Panc1 (cell line): ENCODE results near the gene EPHB1. TPM values are rescaled to one million over a fixed set of nuclear protein-coding genes. Genes with fewer than 3 reads are reported as not detected.

Experiments
- ATAC-seq: fragments of 200-7000 bp; cut with Tn5 transposase; 2 replicates; pipeline ENCODE4 v1.9.1; 2020; ENCODE audit warnings: mild to moderate bottlenecking, moderate library complexity
- BruUV-seq: library from RNA; stranded (reverse); fragments of 400-500 nt; replicated peaks from 2 replicates; lab custom pipeline; 2021; lab: Mats Ljungman, UMichigan
- CTCF ChIA-PET: fragments of 300-600 bp; sonication (Branson Sonifier 250); formaldehyde crosslinking; loops from one replicate; lab custom pipeline; 2022; ENCODE audit warnings: antibody characterized with exemption; lab: Charles Lee
- POLR2A ChIA-PET: fragments of 300-600 bp; sonication (Branson Sonifier 250); formaldehyde crosslinking; loops from one replicate; lab custom pipeline; 2022; ENCODE audit warnings: antibody characterized with exemption; lab: Charles Lee
- DNase-seq: peaks from one replicate; pipeline ENCODE4 v3.0.0-alpha.2; 2010; ENCODE audit warnings: low read depth, low spot score
- H3K27ac ChIP-seq: 2 replicates; pipeline ENCODE4 v1.5.1; 2011; ENCODE audit warnings: mild to moderate bottlenecking, low read length, inconsistent platforms
- H3K27me3 ChIP-seq: fragments of 200-500 bp; sonication (Bioruptor generic); 2 replicates; pipeline ENCODE4 v1.6.0; 2014; ENCODE audit warnings: low read length, inconsistent platforms; ENCODE audit not compliant: control insufficient read depth, insufficient read depth
- H3K36me3 ChIP-seq: fragments of 200-500 bp; sonication (Bioruptor generic); 2 replicates; pipeline ENCODE4 v1.5.1; 2014; ENCODE audit warnings: inconsistent platforms, mild to moderate bottlenecking, low read length, moderate library complexity; ENCODE audit not compliant: control insufficient read depth, insufficient read depth
- H3K4me1 ChIP-seq: 2 replicates; pipeline ENCODE4 v1.5.1; 2011; ENCODE audit warnings: inconsistent platforms, mild to moderate bottlenecking, low read length, moderate library complexity; ENCODE audit not compliant: control insufficient read depth, insufficient read depth
- H3K4me3 ChIP-seq, 2 experiments: 2 replicates each; pipeline ENCODE4 v1.5.1; 2011 to 2012; ENCODE audit warnings: low read depth in 2 of 2, low read length in 2 of 2, mild to moderate bottlenecking in 2 of 2, inconsistent platforms in 1 of 2, moderate library complexity in 1 of 2
- H3K9me3 ChIP-seq: fragments of 200-500 bp; sonication (Bioruptor generic); 2 replicates; pipeline ENCODE4 v1.5.1; 2014; ENCODE audit warnings: low read depth, mild to moderate bottlenecking, inconsistent platforms, low read length, moderate library complexity; ENCODE audit not compliant: control insufficient read depth, insufficient read depth
- POLR2AphosphoS5 ChIP-seq: IDR thresholded peaks from 2 replicates; pipeline ENCODE4 v1.6.1; 2012; ENCODE audit warnings: mild to moderate bottlenecking, low read depth, low read length, moderate library complexity
- SIN3A ChIP-seq: IDR thresholded peaks from 2 replicates; pipeline ENCODE4 v1.6.1; 2012; ENCODE audit warnings: low read depth, mild to moderate bottlenecking, low read length, moderate library complexity, borderline replicate concordance; ENCODE audit not compliant: insufficient read depth
- TCF7L2 ChIP-seq: IDR thresholded peaks from 2 replicates; pipeline ENCODE4 v1.6.1; 2011; ENCODE audit warnings: mild to moderate bottlenecking, low read depth, low read length, inconsistent platforms
- in situ Hi-C: cut with HindIII; loops from 2 replicates; pipeline ENCODE4 v1.10.0; 2016; ENCODE audit warnings: low sequenced_read_pairs, low pct_unique_long_range_greater_than_20kb
- intact Hi-C: fragments of 100-400 bp; cut with micrococcal nuclease; formaldehyde crosslinking; loops from one replicate; pipeline ENCODE4 v1.10.0; 2022; ENCODE audit not compliant: unreplicated experiment
- total RNA-seq: library from RNA; stranded (reverse); gene quantifications from one replicate; pipeline ENCODE4 v1.2.1, GENCODE V29; 2021; ENCODE audit not compliant: unreplicated experiment
- TF ChIP-seq, protein P1 (sequence below): fragments of 450-650 bp; IDR thresholded peaks from 2 replicates; pipeline ENCODE4 v1.5.1; 2017; ENCODE audit warnings: mild to moderate bottlenecking
- TF ChIP-seq, protein P2 (sequence below), 2 experiments: IDR thresholded peaks; 2 replicates each; pipeline ENCODE4 v1.6.1; 2011 to 2012; ENCODE audit warnings: low read depth in 2 of 2, control low read depth in 1 of 2, low read length in 1 of 2, mild to moderate bottlenecking in 1 of 2, moderate library complexity in 1 of 2; ENCODE audit not compliant: insufficient read depth in 1 of 2

The EPHB1 gene
- total RNA-seq, 1 experiment from 2014 or later = 0.46 TPM

DNA sequence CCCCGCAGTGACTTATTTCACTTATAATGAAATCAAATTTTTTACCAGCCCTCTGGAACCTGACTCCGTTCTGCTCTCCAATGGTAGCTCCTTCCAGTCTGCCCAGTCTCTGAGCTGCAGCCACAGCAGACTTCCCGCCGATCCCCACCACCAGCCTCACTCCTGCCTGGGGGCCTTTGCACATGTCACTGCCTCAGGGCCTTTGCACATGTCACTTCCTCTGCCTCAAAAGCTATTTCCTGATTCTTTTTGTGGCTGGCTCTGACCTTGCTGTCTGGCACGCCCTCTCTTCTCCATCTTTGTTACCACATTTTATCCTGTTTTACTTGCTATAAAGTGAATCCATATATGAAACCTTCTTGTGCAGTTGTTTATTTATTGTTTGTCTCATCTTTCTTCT is 277.4 kb downstream of the EPHB1 start:
- no peaks in the 10 kb centered on the region; the same call in 1 of the 2 replicates for H3K27me3 ChIP-seq
- ATAC-seq = no peak
- TF ChIP-seq TCF7L2 (no peak), POLR2AphosphoS5 (no peak), SIN3A (no peak)
- TF ChIP-seq, protein P1, sequence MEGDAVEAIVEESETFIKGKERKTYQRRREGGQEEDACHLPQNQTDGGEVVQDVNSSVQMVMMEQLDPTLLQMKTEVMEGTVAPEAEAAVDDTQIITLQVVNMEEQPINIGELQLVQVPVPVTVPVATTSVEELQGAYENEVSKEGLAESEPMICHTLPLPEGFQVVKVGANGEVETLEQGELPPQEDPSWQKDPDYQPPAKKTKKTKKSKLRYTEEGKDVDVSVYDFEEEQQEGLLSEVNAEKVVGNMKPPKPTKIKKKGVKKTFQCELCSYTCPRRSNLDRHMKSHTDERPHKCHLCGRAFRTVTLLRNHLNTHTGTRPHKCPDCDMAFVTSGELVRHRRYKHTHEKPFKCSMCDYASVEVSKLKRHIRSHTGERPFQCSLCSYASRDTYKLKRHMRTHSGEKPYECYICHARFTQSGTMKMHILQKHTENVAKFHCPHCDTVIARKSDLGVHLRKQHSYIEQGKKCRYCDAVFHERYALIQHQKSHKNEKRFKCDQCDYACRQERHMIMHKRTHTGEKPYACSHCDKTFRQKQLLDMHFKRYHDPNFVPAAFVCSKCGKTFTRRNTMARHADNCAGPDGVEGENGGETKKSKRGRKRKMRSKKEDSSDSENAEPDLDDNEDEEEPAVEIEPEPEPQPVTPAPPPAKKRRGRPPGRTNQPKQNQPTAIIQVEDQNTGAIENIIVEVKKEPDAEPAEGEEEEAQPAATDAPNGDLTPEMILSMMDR = no peak
- TF ChIP-seq, protein P2, sequence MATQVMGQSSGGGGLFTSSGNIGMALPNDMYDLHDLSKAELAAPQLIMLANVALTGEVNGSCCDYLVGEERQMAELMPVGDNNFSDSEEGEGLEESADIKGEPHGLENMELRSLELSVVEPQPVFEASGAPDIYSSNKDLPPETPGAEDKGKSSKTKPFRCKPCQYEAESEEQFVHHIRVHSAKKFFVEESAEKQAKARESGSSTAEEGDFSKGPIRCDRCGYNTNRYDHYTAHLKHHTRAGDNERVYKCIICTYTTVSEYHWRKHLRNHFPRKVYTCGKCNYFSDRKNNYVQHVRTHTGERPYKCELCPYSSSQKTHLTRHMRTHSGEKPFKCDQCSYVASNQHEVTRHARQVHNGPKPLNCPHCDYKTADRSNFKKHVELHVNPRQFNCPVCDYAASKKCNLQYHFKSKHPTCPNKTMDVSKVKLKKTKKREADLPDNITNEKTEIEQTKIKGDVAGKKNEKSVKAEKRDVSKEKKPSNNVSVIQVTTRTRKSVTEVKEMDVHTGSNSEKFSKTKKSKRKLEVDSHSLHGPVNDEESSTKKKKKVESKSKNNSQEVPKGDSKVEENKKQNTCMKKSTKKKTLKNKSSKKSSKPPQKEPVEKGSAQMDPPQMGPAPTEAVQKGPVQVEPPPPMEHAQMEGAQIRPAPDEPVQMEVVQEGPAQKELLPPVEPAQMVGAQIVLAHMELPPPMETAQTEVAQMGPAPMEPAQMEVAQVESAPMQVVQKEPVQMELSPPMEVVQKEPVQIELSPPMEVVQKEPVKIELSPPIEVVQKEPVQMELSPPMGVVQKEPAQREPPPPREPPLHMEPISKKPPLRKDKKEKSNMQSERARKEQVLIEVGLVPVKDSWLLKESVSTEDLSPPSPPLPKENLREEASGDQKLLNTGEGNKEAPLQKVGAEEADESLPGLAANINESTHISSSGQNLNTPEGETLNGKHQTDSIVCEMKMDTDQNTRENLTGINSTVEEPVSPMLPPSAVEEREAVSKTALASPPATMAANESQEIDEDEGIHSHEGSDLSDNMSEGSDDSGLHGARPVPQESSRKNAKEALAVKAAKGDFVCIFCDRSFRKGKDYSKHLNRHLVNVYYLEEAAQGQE (IDR thresholded peaks at IDR 0.05; ENCODE audit: insufficient read depth in 1 of 2, low read depth in 2 of 2, low read length in 1 of 2) = no peak
- no peaks in the 10 kb centered on the region for H3K36me3 ChIP-seq
- H3K27ac ChIP-seq = no peak overlapping the region
- no peaks in the 10 kb centered on the region for H3K4me1 ChIP-seq
- H3K9me3 ChIP-seq = no peaks in the 10 kb centered on the region
- ChIA-PET POLR2A (interaction anchor here (0.7 kb wide), 1 partner anchor 257 kb away, joined by 3 read pairs; no protein-coding TSS in a partner anchor), CTCF (no interaction called here)
- in situ Hi-C loops = no loop called here
- no peak for DNase-seq
- BruUV-seq = no TSS peak
- intact Hi-C loops = no loop called here
- H3K4me3 ChIP-seq = no peak overlapping the region

DNA sequence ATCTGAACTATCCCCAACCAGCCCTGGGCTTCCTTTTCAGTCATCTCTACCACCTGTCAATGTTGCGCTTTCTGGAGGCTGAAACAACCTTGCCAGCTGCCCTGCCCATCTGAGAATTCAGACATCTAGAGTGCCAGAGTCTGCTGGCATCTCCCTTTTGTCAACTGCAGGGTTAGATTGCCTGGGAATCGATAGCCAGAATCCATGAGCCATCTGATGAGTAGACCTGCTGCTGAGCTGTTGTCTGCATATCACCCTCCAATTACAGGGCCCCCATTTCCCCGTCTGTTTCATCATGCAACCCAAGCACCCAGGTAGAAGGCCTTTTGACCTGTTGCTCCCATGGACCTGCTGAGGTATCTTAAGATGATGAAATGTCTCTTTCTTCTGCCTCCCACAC is 280.1 kb downstream of the EPHB1 start:
- ChIA-PET POLR2A (no interaction called here), CTCF (no interaction called here)
- no peaks in the 10 kb centered on the region for H3K9me3 ChIP-seq
- ATAC-seq (no peak), DNase-seq (no peak)
- intact Hi-C loops (no loop called here), in situ Hi-C loops (no loop called here)
- H3K4me3 ChIP-seq = no peak overlapping the region
- H3K4me1 ChIP-seq = no peaks in the 10 kb centered on the region
- TF ChIP-seq SIN3A = no peak
- TF ChIP-seq TCF7L2 = no peak
- TF ChIP-seq, protein P1 = no peak
- TF ChIP-seq, protein P2 (IDR thresholded peaks at IDR 0.05; ENCODE audit: insufficient read depth in 1 of 2, low read depth in 2 of 2, low read length in 1 of 2) = no peak
- no peak for TF ChIP-seq POLR2AphosphoS5
- no peaks in the 10 kb centered on the region; the same call in 1 of the 2 replicates for H3K27me3 ChIP-seq
- no peak overlapping the region for H3K27ac ChIP-seq
- H3K36me3 ChIP-seq = no peaks in the 10 kb centered on the region
- no TSS peak for BruUV-seq
